Sigmoid colon (tissue), 7 donors: ENCODE results near the gene TLCD2. TPM values are rescaled to one million over a fixed set of nuclear protein-coding genes. Genes with fewer than 3 reads are reported as not detected.

Experiments used
- DNase-seq: peaks from one replicate; pipeline ENCODE4 v3.0.0-alpha.2; 2019
- H3K27ac ChIP-seq, 4 donors: fragments of 200-600 bp; sonication (generic); one replicate each; pipeline ENCODE4 v1.5.1; 2016 to 2019; ENCODE audit warnings: mild to moderate bottlenecking in 1 of 4
- H3K27me3 ChIP-seq, 3 donors: fragments of 200-600 bp; sonication (generic); one replicate each; pipeline ENCODE4 v1.5.1; 2019; ENCODE audit warnings: mild to moderate bottlenecking in 1 of 3
- H3K36me3 ChIP-seq, 4 donors: fragments of 200-600 bp; sonication (generic); one replicate each; pipeline ENCODE4 v1.5.1; 2016 to 2019
- H3K4me1 ChIP-seq, 4 donors: fragments of 200-600 bp; sonication (generic); one replicate each; pipeline ENCODE4 v1.5.1; 2017 to 2019
- H3K4me3 ChIP-seq, 4 donors: fragments of 200-600 bp; sonication (generic); one replicate each; pipeline ENCODE4 v1.5.1; 2017 to 2019; ENCODE audit warnings: mild to moderate bottlenecking in 2 of 4, moderate library complexity in 1 of 4
- H3K9me3 ChIP-seq, 4 donors: fragments of 200-600 bp in 3 of 4; sonication (generic) in 3 of 4; one replicate each; pipeline versions ENCODE4 v1.5.1 to v1.6.1; 2013 to 2019
- CTCF ChIP-seq, 4 experiments: fragments of 450-650 bp in 3 of 4; fragments of 200-600 bp in 1 of 4; IDR thresholded peaks; one replicate each; pipeline ENCODE4 v1.5.1; 2016 to 2019; ENCODE audit warnings: antibody characterized with exemption in 4 of 4, mild to moderate bottlenecking in 3 of 4, moderate library complexity in 2 of 4
- EP300 ChIP-seq, 4 donors: sonication (generic); formaldehyde crosslinking; IDR thresholded peaks; one replicate each; pipeline ENCODE4 v1.6.1; 2017; ENCODE audit warnings: antibody characterized with exemption in 4 of 4
- POLR2A ChIP-seq, 2 donors: fragments of 450-650 bp; IDR thresholded peaks; one replicate each; pipeline ENCODE4 v1.6.1; 2016; ENCODE audit warnings: antibody characterized with exemption in 2 of 2, mild to moderate bottlenecking in 2 of 2, moderate library complexity in 2 of 2
- POLR2AphosphoS5 ChIP-seq, 4 donors: sonication (generic); formaldehyde crosslinking; IDR thresholded peaks; one replicate each; pipeline ENCODE4 v1.6.1; 2017; ENCODE audit warnings: antibody characterized with exemption in 4 of 4
- WGBS, 2 donors: extraction: QIAGEN DNeasy Blood & Tissue Kit; methylation state at CpG; one replicate each; pipeline ENCODE4 v1.1.7; 2013; 5-methylcytosine and 5-hydroxymethylcytosine counted together
- intact Hi-C: fragments of 100-400 bp; cut with DNase I; formaldehyde crosslinking; loops from one replicate; pipeline ENCODE4 v1.15.1; 2023
- polyA plus RNA-seq, 3 donors: library from polyadenylated mRNA; stranded (reverse); fragments of 200-250 nt; gene quantifications; one replicate each; pipeline ENCODE4 v1.2.3, GENCODE V29; 2013
- total RNA-seq, 4 donors: library from RNA; depleted of rRNA; stranded (reverse); fragments of >200 nt; gene quantifications; one replicate each; pipeline ENCODE4 v1.1.0, GENCODE V29; 2016
- donor health status: healthy with polysubstance abuse.
- donor health status: Bipolar disorder and iron deficiency.
- donor health status: healthy.

TLCD2 gene
- total and polyA plus RNA-seq, 7 donors = 2.6 to 23.2 (median 5.4) TPM

DNA sequence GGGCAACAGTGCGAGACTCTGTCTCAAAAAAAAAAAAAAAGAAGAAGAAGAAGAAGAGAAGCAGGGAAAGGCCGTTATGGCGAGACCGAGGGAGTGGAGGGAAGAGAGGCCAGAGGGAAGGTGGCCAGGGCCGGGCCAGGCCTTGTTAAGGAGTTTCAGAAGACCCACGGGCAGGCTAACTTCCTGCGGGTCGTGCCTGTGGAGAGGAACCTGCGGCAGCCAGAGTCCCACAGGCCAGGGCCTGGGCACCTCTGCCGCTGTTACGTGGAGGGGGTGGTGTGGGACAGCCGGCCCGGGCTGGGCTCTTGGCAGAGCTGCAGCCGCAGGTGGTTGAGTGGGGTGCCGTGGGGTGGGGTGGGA lies 19.8 kb upstream of the TLCD2 start:
- WGBS, 2 donors = 78 to 80% methylated on average over 15 of the region's 15 CpGs
- Histone ChIP-seq H3K4me1 (peaks cover 0 to 53% (median 32%) of the 10 kb centered on the region in 4 donors), H3K9me3 (no peaks in the 10 kb centered on the region), H3K4me3 (peak overlapping the region in 3 of 4 donors; percentile 10 to 13 (median 13)), H3K36me3 (peaks cover 5 to 54% (median 29%) of the 10 kb centered on the region in 4 donors), H3K27ac (peak overlapping the region; percentile 76 to 85 (median 83)), H3K27me3 (no peaks in the 10 kb centered on the region)
- intact Hi-C loops = no loop called here
- TF ChIP-seq CTCF (IDR thresholded peaks at IDR 0.05) (no peak), EP300 (IDR thresholded peaks at IDR 0.05) (no peak), POLR2A (IDR thresholded peaks at IDR 0.05) (no peak), POLR2AphosphoS5 (IDR thresholded peaks at IDR 0.05) (no peak)
- no peak for DNase-seq

DNA sequence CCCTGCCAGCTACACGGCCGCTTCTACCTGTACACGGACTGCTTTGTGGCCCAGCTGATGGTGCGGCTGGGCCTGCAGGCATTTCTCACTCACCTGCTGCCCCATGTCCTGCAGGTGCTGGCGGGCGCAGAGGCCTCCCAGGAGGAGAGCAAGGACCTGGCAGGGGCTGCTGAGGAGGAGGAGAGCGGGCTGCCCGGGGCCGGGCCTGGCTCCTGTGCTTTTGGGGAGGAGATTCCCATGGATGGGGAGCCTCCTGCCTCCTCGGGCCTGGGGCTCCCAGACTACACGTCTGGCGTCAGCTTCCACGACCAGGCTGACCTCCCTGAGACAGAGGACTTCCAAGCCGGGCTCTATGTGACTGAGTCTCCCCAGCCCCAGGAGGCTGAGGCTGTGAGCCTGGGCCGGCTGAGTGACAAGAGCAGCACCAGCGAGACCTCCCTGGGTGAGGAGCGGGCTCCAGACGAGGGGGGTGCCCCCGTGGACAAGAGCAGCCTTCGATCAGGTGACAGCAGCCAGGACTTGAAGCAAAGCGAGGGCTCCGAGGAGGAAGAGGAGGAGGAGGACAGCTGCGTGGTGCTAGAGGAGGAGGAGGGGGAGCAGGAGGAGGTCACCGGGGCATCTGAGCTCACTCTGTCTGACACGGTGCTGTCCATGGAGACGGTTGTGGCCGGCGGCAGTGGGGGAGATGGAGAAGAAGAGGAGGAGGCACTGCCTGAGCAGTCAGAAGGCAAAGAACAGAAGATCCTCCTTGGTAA lies 17.9 kb upstream of the TLCD2 start:
- H3K4me3 ChIP-seq = no peak overlapping the region
- no peaks in the 10 kb centered on the region for H3K9me3 ChIP-seq
- H3K4me1 ChIP-seq = peaks cover 0 to 68% (median 45%) of the 10 kb centered on the region in 4 donors
- intact Hi-C loops = no loop called here
- H3K36me3 ChIP-seq = peaks cover 0 to 36% (median 18%) of the 10 kb centered on the region in 4 donors
- TF ChIP-seq CTCF (IDR thresholded peaks at IDR 0.05) (no peak), POLR2A (IDR thresholded peaks at IDR 0.05) (no peak), POLR2AphosphoS5 (IDR thresholded peaks at IDR 0.05) (no peak), EP300 (IDR thresholded peaks at IDR 0.05) (no peak)
- no peak for DNase-seq
- no peak overlapping the region for H3K27ac ChIP-seq
- WGBS, 2 donors = 93 to 94% methylated on average over 28 of the region's 28 CpGs
- no peaks in the 10 kb centered on the region for H3K27me3 ChIP-seq

DNA sequence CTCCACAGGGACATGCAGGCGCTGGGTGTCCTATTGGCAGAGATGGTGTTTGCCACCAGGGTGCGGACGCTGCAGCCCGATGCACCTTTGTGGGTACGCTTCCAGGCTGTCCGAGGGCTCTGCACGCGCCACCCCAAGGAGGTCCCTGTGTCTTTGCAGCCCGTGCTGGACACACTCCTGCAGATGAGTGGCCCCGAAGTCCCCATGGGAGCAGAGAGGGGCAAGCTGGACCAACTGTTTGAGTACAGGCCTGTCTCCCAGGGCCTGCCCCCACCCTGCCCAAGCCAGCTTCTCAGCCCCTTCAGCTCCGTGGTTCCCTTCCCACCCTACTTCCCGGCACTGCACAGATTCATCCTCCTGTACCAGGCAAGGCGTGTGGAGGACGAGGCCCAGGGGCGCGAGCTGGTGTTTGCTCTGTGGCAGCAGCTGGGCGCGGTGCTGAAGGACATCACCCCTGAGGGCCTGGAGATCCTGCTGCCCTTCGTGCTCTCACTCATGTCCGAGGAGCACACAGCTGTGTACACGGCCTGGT lies 17.1 kb upstream of the TLCD2 start:
- H3K4me1 ChIP-seq = peaks cover 0 to 71% (median 45%) of the 10 kb centered on the region in 4 donors
- no peak overlapping the region for H3K4me3 ChIP-seq
- intact Hi-C loops = no loop called here
- TF ChIP-seq EP300 (IDR thresholded peaks at IDR 0.05) (no peak), CTCF (IDR thresholded peaks at IDR 0.05) (no peak), POLR2A (IDR thresholded peaks at IDR 0.05) (no peak), POLR2AphosphoS5 (IDR thresholded peaks at IDR 0.05) (no peak)
- H3K36me3 ChIP-seq = peaks cover 0 to 29% (median 12%) of the 10 kb centered on the region in 4 donors
- H3K27me3 ChIP-seq = no peaks in the 10 kb centered on the region
- 88 to 93% methylated on average over 21 of the region's 21 CpGs for WGBS, 2 donors
- DNase-seq = peak; percentile 64
- no peaks in the 10 kb centered on the region for H3K9me3 ChIP-seq
- H3K27ac ChIP-seq = no peak overlapping the region

GRCh38 chr17:1726626-1727257 lies 16.6 kb upstream of the TLCD2 start:
- TF ChIP-seq POLR2AphosphoS5 (IDR thresholded peaks at IDR 0.05) (no peak), EP300 (IDR thresholded peaks at IDR 0.05) (no peak), CTCF (IDR thresholded peaks at IDR 0.05) (no peak), POLR2A (IDR thresholded peaks at IDR 0.05) (no peak)
- no peak overlapping the region for H3K4me3 ChIP-seq
- no peak for DNase-seq
- peaks cover 0 to 71% (median 45%) of the 10 kb centered on the region in 4 donors for H3K4me1 ChIP-seq
- H3K9me3 ChIP-seq = no peaks in the 10 kb centered on the region
- intact Hi-C loops = no loop called here
- H3K27ac ChIP-seq = no peak overlapping the region
- no peaks in the 10 kb centered on the region for H3K27me3 ChIP-seq
- peaks cover 0 to 26% (median 12%) of the 10 kb centered on the region in 4 donors for H3K36me3 ChIP-seq
- WGBS, 2 donors = 87 to 89% methylated on average over 18 of the region's 18 CpGs
